IPS-NIHi11 (cell line): ENCODE data around the gene CLOCK.
A peak's percentile ranks its signal among the peaks of the same experiment; 100 is the strongest.

Source experiments
- DNase-seq: peaks from one replicate; pipeline ENCODE4 v3.0.0; 2012; ENCODE audit warnings: mixed read lengths, low spot score

The CLOCK gene

DNA sequence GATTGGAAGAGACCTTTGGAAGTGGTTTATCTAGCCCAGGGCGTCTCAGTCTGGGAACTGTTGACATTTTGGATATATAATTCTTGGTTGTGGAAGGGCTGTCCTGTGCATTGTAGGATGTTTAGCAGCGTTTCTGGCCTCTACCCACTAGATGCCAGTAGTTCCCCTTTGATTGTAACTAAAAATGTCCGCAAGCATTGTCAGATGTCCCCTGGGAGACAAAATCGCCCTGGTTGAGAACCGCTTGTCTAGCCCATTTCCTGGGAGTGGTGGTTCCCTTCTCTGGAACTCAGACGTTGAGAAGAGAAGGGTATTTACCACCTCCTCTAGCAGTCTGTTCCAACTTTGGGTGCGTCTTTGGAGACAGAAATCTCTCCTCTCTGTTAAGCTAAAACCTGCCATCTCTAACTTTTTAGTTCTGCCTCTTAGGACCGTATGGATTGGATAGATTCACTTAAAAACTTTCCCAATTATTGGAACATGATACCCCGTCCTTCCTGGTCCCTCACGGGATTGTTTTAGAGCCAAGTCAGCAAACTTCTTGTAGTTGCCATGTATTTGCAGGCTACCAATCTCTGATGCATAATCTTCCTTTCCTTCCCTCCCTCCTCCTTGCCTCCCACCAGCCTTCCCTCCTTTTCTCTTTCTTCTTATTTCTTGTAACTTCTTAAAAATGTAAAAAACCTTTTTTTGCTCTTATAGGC is 137.1 kb downstream of the CLOCK start:
- no peak for DNase-seq

DNA sequence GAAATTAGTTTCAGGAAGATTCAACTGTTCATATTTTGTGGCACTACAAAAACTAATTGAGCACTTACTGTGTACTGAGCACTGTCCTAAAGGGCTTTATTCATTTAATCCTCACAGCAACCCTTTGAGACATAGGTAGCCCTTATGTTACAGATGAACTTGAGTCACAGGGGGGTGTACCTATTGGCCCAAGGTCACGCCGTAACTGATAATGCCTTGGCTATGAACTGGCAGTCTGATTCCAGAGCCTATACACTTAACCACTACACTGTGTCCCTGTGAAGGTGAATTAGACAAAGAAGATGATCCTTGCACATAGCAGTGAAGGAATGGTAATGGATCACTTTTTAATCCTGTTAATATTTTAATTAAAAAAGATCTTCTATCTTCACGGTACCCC is 138.9 kb downstream of the CLOCK start:
- no peak for DNase-seq

DNA sequence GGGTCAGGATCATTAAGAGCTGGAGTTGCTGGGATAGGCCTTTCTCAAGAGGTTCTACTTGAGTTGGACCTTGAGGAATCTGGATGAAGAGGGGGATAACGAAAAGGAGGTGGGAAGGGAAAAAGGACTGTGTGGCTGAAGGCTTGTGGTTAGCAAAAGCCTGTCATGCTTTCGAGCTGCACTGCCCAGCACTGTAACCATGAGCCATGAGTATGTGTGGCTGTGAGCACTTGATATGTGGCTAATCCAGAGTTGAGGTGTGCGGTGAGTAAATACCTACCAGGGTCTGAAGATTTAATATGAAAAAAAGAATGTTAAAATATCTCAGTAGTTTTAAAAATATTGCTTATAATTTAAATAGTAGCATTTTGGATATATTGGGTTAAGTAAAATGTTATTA is 139.6 kb downstream of the CLOCK start:
- no peak for DNase-seq

DNA sequence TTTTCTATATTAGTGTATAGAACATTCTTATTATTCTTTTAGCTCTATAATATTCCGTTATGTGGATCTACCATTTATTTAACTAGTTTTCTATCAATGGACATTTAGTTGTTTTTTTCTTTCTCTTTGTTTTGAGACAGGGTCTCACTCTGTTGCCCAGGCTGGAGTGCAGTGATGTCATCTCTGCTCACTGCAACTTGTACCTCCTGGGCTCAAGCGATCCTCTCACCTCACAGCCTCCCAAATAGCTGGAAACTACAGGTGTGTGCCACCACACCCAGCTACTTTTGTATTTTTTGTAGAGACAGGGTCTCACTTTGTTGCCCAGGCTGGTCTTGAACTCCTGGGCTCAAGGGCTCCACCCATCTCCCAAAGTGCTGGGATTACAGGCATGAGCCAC is 140.2 kb downstream of the CLOCK start:
- DNase-seq = no peak

DNA sequence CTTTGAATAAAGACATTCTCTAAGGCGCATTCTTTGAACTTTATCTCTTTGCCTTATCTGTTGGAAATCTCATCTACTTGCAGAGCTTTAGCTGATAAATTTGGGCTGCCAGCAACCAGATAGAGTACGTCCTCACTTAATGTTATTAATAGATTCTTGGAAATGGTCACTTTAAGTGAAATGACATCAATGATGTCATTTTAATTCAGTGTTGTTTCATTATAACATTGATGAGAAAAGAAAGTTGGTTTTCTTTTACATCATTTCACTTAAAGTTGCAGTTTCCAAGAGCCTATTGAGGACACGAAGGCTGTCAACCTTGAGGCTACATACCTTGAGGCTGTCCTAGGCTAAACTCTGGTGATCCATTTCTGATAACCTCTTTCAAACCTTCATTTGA is 141.6 kb downstream of the CLOCK start:
- no peak for DNase-seq

DNA sequence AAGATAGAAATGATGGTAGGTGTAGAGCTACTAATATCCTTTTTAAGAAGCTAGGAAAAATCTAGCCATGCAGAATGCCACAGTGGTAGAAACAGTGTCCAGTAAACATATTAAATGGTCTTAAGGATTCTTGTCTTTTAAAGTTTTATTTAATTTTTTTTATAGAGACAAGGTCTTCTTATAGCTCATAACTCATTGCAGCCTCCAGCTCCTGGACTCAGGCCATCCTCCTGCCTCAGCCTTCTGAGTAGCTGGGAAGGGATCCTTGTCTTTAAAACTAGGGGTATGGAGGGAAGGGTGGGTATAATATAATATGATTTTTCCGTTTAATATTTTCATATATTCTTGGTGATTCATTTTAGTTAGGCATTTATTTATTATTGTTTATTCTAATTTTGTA is 147.1 kb downstream of the CLOCK start:
- no peak for DNase-seq

DNA sequence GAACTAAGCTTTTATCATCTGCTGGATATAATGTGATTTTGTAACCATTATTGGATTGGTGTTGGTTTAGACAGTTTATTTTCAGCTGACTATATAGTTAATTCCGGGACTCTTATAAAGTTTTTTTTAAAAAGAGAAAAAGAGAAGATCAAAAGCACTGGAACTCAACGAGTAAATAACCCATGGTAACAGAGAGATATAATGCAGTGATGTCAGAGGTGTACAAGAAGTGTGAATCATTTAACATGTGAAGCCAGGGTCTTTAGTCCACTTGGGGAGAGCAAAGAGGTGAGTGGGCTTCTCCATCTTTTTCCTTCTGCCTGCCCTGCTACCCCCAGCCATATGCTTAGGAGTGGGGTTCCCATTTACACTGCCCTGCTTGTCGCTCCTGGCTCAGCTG is 147.7 kb downstream of the CLOCK start:
- no peak for DNase-seq

DNA sequence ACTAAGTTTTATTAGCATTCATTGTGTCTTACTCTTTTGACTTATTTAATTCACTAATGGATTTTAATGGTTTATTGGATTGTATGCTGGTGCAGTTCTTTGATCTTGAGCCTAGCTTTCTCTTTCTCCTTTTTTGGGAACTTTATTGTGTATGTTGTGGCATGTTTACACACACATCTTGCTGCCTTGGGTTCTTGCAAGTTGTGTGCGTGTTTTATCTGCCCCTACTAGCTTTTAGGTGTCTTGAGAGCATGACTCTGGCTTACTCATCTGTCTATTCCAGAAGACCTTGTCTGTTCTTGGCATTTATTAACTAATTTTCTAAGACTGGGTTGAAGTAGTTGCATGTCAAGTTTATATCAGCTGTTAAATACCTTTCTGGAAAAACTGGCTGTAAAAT is 148.2 kb downstream of the CLOCK start:
- DNase-seq = no peak

DNA sequence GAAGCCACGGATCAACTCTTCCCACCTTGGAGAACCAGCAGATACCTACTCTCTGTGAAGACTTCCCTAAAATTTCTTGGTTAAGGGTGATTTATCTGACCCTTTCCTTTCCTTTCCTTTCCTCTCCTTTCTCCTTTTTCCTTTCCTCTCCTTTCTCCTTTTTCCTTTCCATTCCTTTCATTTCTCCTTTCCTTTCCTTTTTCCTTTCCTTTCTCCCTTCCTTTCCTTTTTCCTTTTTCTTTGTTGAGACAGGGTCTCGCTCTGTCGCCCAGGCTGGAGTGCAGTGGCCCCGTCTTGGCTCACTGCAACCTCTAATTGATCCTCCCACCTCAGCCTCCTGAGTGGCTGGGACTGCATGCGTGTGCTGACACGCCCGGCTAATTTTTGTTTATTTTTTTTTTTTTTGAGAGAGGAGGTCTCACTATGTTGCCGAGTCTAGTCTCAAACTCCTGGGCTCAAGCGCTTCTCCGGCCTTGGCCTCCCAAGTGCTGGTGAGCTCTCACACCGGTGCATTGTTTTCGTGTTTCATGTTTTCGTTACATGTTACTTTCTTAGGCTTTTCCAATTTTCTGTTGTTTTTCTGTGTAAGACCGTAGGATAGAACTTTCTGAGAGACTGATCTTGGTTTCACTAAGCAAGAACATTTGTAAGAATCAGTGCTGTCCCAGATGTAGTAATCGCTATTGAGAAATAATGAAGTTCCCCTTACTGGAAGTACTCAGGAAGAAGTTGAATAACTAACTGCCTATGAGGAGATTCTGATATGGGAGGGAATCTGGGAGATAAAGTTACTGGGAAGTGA is 149.0 kb downstream of the CLOCK start:
- DNase-seq = no peak

DNA sequence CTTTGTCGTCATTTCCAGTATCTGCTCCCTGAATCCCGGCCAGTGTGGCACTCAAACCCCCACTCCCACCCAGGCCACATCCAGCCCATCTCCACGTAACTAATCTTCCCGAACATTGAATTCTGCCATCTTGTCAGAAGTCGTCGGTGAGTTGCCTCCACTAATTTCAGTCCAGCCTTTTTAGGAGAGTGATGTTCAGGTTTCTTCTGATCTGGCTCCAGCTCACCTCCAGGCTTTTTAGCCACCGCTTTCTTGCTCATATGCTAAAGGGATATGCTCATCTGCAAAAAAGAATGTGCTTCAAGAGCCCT is 149.6 kb downstream of the CLOCK start:
- no peak for DNase-seq

DNA sequence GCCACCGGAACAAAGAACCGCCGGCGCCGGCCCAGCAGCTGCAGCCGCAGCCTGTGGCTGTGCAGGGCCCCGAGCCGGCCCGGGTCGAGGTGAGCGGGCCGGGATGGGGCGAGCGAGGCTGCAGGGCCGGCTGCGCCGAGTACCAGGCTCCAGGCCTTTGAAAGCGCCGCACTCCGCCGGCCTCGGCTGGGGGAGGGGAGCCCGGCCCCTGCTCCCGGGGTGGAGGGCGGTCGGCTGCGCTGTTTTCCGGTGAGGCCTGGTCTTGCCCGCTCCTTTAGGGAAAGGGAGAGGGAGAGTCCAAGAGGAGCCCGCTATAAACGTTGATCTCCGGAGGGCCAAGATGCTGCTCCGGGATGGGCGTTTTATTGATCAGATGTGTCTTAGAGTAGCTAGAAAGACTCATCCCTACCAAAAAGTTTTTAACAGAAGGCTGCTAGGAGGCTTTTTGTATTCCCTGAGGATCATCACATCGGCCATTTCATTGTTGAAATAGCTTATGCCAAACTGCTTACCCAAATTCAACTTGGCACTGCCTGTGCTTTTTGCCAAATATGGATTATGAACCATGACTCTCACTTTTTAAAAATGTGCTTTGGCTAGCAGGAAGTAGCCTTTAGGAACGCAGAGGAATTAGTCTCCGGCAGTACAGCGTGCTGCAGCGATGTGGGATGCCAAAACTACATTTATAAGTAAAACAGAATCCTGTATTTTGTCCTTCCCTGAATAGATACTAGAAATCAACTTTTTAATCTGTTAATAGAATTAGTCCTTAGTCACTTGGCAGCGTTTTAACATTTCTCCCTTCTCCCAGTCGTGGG is 150.2 kb downstream of the CLOCK start:
- peak; percentile 70 for DNase-seq

DNA sequence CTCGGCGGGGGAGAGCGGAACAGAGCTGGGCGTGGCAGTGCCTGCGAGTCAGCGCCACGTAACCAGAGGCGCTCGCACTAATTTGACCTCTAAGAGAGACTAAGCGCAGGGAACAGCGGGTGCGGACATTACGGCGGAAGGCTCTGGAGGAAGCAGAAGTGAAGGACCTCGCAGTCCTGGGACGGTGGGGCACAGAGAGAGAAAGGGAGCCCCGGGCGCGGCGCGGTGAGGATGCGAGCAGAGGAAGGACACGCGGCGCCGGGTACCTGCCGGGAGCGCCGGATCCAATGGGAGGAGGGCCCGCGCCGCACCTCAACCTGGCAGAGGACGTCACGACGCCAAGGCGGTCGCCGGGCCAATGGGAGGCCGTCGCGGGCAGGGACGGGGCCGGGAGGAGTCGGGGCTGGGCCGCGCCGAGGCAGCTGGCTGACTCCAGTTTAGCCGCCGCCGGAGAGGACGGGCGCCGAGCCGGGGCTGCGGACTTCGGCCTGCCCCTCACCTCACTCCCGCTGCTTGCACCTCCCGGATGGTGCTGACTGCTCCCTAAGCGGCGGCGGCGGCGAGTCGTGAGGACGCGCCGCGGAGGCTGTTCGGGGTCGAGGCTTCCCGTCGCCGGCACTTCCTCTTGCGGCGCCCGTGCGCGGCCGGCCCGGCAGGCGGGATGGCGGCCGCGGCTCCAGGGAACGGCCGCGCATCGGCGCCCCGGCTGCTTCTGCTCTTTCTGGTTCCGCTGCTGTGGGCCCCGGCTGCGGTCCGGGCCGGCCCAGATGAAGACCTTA is 151.0 kb downstream of the CLOCK start, which contains the start of gene TMEM165:
Gene TMEM165, plus strand, starts transcription at position 429 of the 779 bp plus-strand sequence. Its CDS starts 233 bp downstream, at position 662.
- DNase-seq = peak; percentile 97

DNA sequence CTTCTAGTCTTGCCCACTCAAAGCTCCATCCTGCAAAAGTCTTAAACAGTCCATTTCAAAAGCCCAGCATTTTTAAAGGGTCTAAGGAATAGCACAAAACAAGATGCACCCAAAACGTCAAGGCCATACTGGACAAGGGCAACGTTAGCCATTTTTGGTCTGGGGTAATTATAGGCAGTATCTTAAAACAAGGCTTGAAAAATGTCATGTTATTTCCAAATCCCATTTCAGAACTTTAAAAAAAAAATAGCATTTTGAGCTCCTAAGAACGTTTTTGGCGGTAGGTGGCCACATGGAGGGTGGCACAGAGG is 151.5 kb downstream of the CLOCK start:
- no peak for DNase-seq

DNA sequence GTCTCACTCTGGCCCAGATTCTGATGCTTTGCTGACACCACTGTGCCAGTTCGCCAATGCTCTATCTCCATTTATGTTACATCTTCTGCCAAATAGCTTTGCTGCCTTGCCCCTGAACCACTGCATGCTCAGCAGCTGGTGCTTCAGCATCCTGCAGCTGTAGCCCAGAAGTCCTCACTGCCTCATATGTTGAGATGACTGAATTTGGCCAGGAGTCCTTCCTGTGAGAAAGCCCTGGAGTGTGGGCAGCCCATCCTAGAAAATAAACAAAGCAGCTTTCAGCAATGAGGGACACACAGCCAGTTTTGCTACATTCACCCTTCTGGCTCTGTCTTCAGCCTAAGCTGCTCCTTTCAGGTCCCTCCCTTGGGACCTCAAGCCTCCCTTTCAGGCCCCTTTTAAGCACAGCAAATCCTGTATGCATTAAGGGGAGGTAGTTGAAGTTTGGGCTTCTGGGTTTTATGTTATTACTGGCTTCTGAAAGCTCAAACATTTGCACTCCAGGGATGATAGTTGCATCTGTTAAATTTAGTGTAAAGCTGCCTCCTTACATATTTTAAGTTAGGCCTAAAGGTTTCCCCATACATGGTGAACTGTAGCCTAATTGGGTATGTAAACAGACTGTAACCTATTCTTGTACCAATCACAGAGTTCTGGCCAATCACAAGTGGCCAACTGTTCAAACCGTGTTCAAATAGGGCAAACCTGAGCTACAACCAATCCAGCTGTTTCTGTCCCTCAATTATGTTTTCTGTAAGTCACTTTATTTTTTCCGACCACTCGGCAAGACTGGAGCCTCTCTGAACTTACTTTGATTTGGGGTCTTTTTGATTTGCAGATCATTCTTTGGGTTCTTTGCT is 153.0 kb downstream of the CLOCK start:
- no peak for DNase-seq

DNA sequence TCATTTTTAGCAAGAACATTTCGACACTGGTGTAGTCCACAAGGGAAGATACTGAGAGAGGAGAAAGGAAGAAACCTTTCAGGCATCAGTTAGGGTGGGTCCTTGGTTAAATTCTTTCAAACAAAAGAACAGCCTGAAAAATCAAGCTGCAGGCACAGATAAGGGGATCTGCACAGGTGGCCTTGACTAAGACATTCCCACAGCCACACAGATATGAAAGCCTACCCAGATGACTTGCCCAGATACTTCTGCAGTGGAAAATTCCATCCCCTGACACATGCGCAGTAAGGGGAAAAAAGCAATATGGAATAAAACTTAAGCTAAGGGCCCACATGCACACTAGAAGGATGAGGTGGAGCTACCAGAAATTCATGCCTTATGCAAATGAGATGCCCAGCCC is 159.9 kb downstream of the CLOCK start:
- no peak for DNase-seq

DNA sequence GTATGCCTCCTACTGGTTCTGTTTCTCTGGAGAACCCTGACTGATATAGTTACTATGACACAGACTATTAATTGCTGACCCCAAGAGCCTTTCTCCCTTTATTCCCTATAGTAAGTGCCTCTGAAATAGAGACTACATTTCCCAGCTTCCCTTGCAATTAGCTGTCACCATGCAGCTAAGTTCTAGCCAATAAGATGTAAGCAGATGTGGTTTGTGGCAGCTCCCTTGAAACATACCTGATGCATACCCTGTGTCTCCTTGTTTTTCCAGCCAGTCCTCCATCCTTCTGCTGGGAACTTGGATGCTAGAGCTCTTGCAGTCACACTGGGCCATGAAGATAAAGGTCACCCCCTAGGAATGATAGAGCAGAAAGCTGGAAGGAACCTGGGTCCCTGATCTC is 160.6 kb downstream of the CLOCK start:
- DNase-seq = peak; percentile 64

DNA sequence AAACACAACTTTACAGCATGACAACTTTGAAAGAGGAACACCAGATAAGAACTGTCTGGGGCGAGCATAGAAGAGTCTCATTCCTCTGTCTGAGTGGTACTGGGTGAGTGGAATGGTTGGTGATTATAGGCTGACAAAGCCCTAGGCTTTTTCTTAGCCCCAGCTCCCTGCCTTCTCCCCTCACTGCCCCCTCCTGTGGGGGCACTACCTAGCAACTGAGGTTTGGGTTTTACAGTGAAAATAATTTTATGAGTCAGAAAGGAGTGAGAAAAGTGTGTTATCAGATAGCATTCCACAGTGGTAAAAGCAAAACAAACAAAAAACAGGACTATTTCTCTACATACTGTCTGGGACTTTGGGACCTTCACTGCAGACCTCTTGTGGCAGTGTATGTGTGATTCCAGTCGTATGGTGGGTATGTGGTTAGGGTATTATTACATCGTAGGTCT is 161.5 kb downstream of the CLOCK start:
- DNase-seq = no peak

DNA sequence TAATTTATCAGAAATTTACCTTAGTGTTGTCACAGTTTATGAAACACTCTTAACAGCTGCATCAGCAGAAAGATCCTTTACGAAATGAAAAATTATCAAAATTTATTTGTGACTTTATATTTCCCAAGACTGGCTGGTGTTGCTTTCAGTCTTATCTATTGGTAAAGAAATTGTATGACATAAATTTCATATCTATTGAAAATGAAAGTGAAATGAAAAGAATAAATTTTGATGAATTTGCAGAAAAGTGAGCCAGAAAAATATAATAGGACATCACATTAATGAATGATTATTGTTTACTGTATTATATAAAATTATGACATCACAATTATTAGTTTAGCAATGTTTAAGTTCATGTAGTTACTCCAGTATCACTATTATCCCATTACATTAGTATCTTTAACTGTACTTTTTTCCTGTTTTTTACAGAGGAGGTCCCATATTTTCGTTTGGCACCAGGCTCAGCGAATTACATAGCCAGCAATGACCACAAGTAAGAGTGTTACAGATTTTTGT is 164.2 kb downstream of the CLOCK start:
- no peak for DNase-seq

DNA sequence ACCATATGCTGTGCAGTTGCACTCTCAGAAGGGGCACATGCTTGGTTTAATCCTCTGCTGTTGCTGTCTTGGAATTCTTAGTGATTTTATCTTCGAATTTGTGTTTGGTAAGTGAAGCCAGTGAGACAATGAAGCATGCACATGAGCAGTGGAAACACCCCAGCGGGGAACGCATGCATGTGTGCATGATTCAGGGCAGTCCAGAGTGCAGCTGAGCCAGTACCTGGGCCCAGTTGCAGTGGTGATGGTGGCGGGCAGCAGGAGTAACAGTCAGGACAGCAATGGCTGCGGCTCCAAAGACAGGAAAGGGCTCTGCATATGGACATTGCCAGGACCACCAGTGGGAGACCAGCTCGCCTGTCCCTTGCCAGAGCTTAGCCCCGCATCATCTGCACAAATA is 165.2 kb downstream of the CLOCK start:
- DNase-seq = no peak

DNA sequence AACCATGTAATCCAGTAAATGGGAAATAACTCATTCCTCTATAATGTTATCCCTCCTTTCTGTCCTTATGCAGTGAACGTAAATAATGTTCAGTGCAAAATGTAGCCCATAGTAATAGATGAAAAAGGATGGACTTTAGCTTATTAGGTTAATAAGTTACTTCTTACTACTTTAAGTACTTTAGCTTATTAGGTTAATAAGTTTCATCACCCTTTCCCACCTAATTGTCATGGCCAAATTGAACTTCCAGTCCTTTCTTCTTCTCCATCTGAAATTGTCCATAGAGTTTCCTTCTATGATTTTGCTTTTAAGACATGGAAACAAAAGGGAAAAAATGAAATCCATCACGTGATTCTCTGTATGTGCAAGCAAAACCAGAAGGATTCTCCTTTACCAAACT is 166.1 kb downstream of the CLOCK start:
- no peak for DNase-seq
